C4-2B (cell line): Measurements from ENCODE around the gene IQCM.

Experiments
- ZFX ChIP-seq: fragments of 450-650 bp; IDR thresholded peaks from 2 replicates; pipeline ENCODE4 v1.6.1; 2017
- TF ChIP-seq, protein P1 (sequence below): fragments of 450-650 bp; conservative IDR thresholded peaks from 2 replicates; pipeline ENCODE4 v1.5.1; 2017; ENCODE audit warnings: mild to moderate bottlenecking

DNA sequence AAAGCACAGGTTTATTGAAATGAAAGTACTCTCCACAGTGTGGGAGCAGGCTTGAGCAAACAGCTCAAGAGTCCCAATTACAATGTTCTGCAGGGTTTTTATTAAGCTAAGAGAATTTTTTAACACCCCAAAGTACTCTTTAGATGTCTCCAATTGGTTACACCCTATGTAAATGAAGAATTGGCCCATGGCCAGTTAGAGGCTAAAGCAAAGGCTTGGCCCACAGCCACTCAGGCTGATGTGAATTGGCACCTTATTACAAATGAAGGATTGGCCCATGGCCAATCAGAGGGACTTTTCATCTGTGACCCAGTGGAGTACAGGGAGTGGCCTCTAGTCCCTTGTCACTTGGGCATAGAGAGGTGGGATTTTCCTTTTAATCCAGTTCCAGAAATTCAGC is 30.1 kb upstream of the IQCM start:
- TF ChIP-seq, protein P1, sequence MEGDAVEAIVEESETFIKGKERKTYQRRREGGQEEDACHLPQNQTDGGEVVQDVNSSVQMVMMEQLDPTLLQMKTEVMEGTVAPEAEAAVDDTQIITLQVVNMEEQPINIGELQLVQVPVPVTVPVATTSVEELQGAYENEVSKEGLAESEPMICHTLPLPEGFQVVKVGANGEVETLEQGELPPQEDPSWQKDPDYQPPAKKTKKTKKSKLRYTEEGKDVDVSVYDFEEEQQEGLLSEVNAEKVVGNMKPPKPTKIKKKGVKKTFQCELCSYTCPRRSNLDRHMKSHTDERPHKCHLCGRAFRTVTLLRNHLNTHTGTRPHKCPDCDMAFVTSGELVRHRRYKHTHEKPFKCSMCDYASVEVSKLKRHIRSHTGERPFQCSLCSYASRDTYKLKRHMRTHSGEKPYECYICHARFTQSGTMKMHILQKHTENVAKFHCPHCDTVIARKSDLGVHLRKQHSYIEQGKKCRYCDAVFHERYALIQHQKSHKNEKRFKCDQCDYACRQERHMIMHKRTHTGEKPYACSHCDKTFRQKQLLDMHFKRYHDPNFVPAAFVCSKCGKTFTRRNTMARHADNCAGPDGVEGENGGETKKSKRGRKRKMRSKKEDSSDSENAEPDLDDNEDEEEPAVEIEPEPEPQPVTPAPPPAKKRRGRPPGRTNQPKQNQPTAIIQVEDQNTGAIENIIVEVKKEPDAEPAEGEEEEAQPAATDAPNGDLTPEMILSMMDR: no peak
- no peak for TF ChIP-seq ZFX
